Fibroblast of gingiva (primary cell): ENCODE results near the gene SGSM2.

Experiments used
- DNase-seq: peaks from one replicate; pipeline ENCODE4 v3.0.0-alpha.2; 2011; ENCODE audit warnings: low read depth

SGSM2 gene

DNA sequence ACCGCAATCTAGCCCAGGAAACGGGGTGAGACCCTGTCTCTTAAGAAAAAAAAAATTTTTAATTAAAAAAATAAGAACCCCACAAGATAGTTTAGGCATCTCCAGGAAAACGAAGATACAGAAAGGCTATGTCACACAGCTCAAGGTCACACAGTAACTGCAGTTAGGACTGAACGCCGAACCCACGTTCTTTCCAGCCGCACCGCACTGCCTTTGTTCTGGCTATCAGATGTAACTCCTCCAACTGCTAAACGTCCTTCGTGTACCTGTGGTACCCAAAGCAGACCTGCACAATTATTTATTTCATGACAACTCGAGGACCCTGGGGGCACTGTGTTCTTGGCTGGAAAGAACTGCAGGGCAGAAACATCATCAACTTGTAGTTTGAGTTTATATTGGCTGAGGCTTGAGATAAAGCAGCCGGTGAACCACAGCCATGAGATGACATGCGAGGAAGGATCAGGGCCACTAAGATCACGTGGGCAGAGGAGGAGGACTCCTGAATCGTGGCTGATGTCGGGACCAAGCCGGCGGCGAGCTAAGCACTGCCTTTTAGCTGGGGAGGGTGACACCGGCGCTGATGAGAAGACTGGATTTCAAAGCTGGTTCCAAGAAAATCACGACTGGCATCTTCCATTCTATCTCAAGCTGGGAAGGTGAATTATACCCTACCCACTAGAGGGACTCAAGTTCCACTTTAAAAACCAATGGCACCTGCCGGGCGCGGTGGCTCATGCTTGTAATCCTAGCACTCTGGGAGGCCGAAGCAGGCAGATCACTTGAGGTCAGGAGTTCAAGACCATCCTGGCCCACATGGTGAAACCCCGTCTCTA, 84.2 kb downstream of the SGSM2 start:
- DNase-seq: no peak

DNA sequence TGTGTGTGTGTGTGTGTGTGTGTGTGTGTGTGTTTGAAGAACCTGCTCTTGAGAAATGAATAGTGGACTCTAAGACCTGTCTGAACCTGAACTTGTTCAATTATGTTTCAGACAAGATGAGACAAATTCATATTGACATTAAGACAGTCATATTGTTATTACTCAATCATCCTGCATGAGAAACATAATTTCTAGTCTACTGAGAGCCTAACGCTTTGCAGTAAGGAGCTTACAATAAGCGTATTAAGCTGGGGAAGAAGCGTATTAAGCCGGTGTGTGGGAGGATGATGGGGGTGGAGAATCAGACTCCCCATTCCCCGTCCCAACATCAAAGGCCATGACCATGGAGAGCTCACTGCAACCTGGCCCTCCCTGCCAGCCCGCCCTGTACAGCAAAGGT, 86.0 kb downstream of the SGSM2 start:
- DNase-seq: no peak

DNA sequence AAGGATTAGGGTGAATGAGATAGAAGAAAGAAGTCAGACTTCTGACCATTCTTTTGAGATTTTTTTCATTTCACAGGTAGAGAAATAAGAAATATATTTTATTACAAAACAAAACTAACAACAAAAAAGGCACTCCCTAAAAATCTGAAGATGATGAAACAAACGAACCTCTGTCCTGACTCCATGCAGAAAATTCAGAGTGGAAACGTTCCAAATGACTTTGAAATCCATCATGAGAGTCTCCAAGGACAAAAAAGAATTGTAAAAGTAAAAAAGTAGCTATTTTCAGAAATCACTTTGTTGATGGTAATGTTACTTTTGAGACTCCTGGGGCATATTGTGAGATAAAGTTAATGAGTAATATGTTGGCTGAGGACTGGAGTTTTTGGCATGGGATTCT, 89.9 kb downstream of the SGSM2 start:
- no peak for DNase-seq

DNA sequence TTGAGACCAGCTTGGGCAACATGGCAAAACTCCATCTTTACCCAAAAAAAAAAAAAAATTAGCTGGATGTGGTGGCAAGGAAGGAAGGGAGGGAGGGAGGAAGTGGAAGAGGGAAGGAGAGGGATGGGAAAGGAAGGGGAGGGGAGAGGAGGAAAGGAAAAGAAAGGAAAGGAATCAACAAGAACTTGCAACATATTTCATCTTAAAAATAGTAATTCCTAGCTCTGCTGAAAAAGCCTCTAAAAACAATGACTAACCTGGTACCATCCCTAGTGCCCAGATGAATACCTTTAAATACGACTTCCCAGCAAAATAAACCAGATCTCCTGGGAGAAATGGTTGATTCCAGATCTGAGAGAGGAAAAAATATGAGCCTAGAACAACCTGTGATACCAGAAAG, 90.6 kb downstream of the SGSM2 start:
- no peak for DNase-seq
